Tibial nerve (tissue), 4 donors: ENCODE results near the gene AKAP6.

ENCODE experiments used
- EP300 ChIP-seq, 2 donors: sonication (generic); formaldehyde crosslinking; IDR thresholded peaks; one replicate each; pipeline ENCODE4 v1.6.1; 2017; ENCODE audit warnings: antibody characterized with exemption in 2 of 2, mild to moderate bottlenecking in 1 of 2
- POLR2A ChIP-seq, 2 donors: fragments of 450-650 bp; IDR thresholded peaks; one replicate each; pipeline ENCODE4 v1.6.1; 2017; ENCODE audit warnings: antibody characterized with exemption in 2 of 2, mild to moderate bottlenecking in 2 of 2, moderate library complexity in 2 of 2
- TF ChIP-seq, protein P1 (sequence below), 5 experiments: fragments of 200-600 bp in 3 of 5; fragments of 450-650 bp in 2 of 5; sonication (generic) in 3 of 5; IDR thresholded peaks; one replicate each; pipeline ENCODE4 v1.5.1; 2016 to 2019; ENCODE audit warnings: antibody characterized with exemption in 5 of 5, mild to moderate bottlenecking in 3 of 5, moderate library complexity in 2 of 5

DNA sequence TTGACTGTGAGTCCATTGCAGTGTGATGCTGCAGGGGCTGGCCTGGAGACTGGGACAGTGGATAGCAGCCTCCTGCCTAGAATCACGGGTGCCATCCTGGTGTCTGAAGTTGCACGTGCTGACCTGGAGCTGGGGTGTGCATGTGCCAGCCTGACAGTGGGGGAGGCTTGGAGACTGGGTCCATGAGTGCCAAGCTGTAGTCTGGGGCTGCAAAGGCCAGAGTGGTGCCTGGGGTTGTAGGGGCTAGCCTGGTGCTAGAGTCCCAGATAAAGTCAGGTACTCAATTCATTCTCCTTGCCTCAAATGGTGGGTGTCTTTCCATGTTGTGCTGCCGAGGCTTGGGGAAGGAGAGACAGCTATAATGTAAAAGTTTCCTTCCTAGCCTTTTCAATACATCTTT, 427.7 kb downstream of the AKAP6 start:
- TF ChIP-seq, protein P1, sequence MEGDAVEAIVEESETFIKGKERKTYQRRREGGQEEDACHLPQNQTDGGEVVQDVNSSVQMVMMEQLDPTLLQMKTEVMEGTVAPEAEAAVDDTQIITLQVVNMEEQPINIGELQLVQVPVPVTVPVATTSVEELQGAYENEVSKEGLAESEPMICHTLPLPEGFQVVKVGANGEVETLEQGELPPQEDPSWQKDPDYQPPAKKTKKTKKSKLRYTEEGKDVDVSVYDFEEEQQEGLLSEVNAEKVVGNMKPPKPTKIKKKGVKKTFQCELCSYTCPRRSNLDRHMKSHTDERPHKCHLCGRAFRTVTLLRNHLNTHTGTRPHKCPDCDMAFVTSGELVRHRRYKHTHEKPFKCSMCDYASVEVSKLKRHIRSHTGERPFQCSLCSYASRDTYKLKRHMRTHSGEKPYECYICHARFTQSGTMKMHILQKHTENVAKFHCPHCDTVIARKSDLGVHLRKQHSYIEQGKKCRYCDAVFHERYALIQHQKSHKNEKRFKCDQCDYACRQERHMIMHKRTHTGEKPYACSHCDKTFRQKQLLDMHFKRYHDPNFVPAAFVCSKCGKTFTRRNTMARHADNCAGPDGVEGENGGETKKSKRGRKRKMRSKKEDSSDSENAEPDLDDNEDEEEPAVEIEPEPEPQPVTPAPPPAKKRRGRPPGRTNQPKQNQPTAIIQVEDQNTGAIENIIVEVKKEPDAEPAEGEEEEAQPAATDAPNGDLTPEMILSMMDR (IDR thresholded peaks at IDR 0.05) = no peak
- TF ChIP-seq POLR2A (IDR thresholded peaks at IDR 0.05) = no peak
- TF ChIP-seq EP300 (IDR thresholded peaks at IDR 0.05) = no peak
